IMR-90 (cell line): ENCODE results near the gene ECE2. TPM values are rescaled to one million over a fixed set of nuclear protein-coding genes. Genes with fewer than 3 reads are reported as not detected.

ENCODE experiments used
- ATAC-seq: fragments of 200-7000 bp; cut with Tn5 transposase; 2 replicates; pipeline ENCODE4 v1.9.1; 2020; ENCODE audit warnings: low read depth, mild to moderate bottlenecking, moderate library complexity
- BruUV-seq: library from RNA; stranded (reverse); fragments of 400-500 nt; replicated peaks from 2 replicates; lab custom pipeline; 2021; lab: Mats Ljungman, UMichigan
- CTCF ChIA-PET: fragments of 300-600 bp; formaldehyde crosslinking; extraction: SDS; loops from one replicate; lab custom pipeline; 2021; ENCODE audit warnings: antibody characterized with exemption; lab: Yijun Ruan, JAX
- POLR2A ChIA-PET: fragments of 300-600 bp; sonication (Branson Sonifier 250); formaldehyde crosslinking; loops from one replicate; lab custom pipeline; 2022; ENCODE audit warnings: antibody characterized with exemption; ENCODE audit not compliant: unreplicated experiment; lab: Charles Lee
- DNase-seq: peaks from one replicate; pipeline ENCODE4 v3.0.0; 2013
- H2AFZ ChIP-seq: replicated peaks from 2 replicates; pipeline ENCODE3; 2013; ENCODE audit warnings: low read length, mild to moderate bottlenecking; ENCODE audit not compliant: poor library complexity
- H2AK5ac ChIP-seq: 2 replicates; pipeline ENCODE4 v1.6.1; 2013; ENCODE audit warnings: low read depth, low read length, inconsistent platforms
- H2AK9ac ChIP-seq: replicated peaks from 2 replicates; pipeline ENCODE3; 2013; ENCODE audit warnings: mild to moderate bottlenecking, low read depth, low read length, moderate library complexity; ENCODE audit not compliant: poor library complexity
- H2BK120ac ChIP-seq: 2 replicates; pipeline ENCODE4 v1.6.1; 2013; ENCODE audit warnings: low read depth, low read length, inconsistent platforms
- H2BK15ac ChIP-seq: 3 replicates; pipeline ENCODE4 v1.6.1; 2013; ENCODE audit warnings: low read depth, low read length, inconsistent platforms
- H2BK20ac ChIP-seq: 2 replicates; pipeline ENCODE4 v1.6.1; 2013; ENCODE audit warnings: low read depth, mild to moderate bottlenecking, inconsistent platforms, low read length, moderate library complexity
- H2BK5ac ChIP-seq: 2 replicates; pipeline ENCODE4 v1.6.1; 2013; ENCODE audit warnings: mild to moderate bottlenecking, low read depth, low read length, inconsistent platforms; ENCODE audit not compliant: poor library complexity, severe bottlenecking
- H3K14ac ChIP-seq: replicated peaks from 2 replicates; pipeline ENCODE4 v1.6.1; 2013; ENCODE audit warnings: low read depth, low read length, inconsistent platforms
- H3K18ac ChIP-seq: 2 replicates; pipeline ENCODE4 v1.6.1; 2013; ENCODE audit warnings: low read depth, low read length, control low read depth
- H3K23ac ChIP-seq: 2 replicates; pipeline ENCODE4 v1.6.1; 2013; ENCODE audit warnings: low read depth, low read length, inconsistent platforms
- H3K27ac ChIP-seq: 2 replicates; pipeline ENCODE4 v1.5.1; 2013; ENCODE audit warnings: mild to moderate bottlenecking, control low read depth, low read length; ENCODE audit not compliant: insufficient read depth
- H3K27me3 ChIP-seq: 2 replicates; pipeline ENCODE4 v1.6.1; 2013; ENCODE audit warnings: low read length; ENCODE audit not compliant: control insufficient read depth, insufficient read depth
- H3K36me3 ChIP-seq: 2 replicates; pipeline ENCODE4 v1.6.1; 2013; ENCODE audit warnings: low read length, mixed read lengths; ENCODE audit not compliant: control insufficient read depth, insufficient read depth
- H3K4ac ChIP-seq: 2 replicates; pipeline ENCODE4 v1.6.1; 2013; ENCODE audit warnings: low read depth, low read length, inconsistent platforms
- H3K4me1 ChIP-seq: 2 replicates; pipeline ENCODE4 v1.6.1; 2013; ENCODE audit warnings: low read length, mixed read lengths; ENCODE audit not compliant: control insufficient read depth, insufficient read depth
- H3K4me2 ChIP-seq: 2 replicates; pipeline ENCODE4 v1.6.1; 2013; ENCODE audit warnings: low read depth, mild to moderate bottlenecking, control low read depth, low read length, moderate library complexity
- H3K4me3 ChIP-seq: 2 replicates; pipeline ENCODE4 v1.5.1; 2013; ENCODE audit warnings: low read depth, mild to moderate bottlenecking, control low read depth, low read length, moderate library complexity; ENCODE audit not compliant: insufficient read depth
- H3K56ac ChIP-seq: 2 replicates; pipeline ENCODE4 v1.6.1; 2013; ENCODE audit warnings: low read length, inconsistent platforms; ENCODE audit not compliant: insufficient read depth; ENCODE audit errors: extremely low read depth
- H3K79me1 ChIP-seq, 2 experiments: 2 replicates each; pipeline ENCODE4 v1.6.1; 2013; ENCODE audit warnings: low read length in 2 of 2, inconsistent platforms in 1 of 2, low read depth in 1 of 2
- H3K9ac ChIP-seq: 2 replicates; pipeline ENCODE4 v1.6.1; 2013; ENCODE audit warnings: low read depth, low read length, control low read depth
- H3K9me1 ChIP-seq: 2 replicates; pipeline ENCODE4 v1.6.1; 2013; ENCODE audit warnings: low read length, inconsistent platforms; ENCODE audit not compliant: insufficient read depth
- H3K9me3 ChIP-seq: 2 replicates; pipeline ENCODE4 v1.6.1; 2013; ENCODE audit warnings: low read length; ENCODE audit not compliant: control insufficient read depth, insufficient read depth
- H4K20me1 ChIP-seq: 2 replicates; pipeline ENCODE4 v1.6.1; 2013; ENCODE audit warnings: low read length, inconsistent platforms; ENCODE audit not compliant: insufficient read depth
- H4K5ac ChIP-seq: 2 replicates; pipeline ENCODE4 v1.6.1; 2013; ENCODE audit warnings: mild to moderate bottlenecking, low read depth, low read length, control low read depth
- H4K8ac ChIP-seq, 2 experiments: 2 replicates each; pipeline ENCODE4 v1.6.1; 2013; ENCODE audit warnings: low read depth in 2 of 2, low read length in 2 of 2, control low read depth in 1 of 2, inconsistent platforms in 1 of 2
- H4K91ac ChIP-seq: 2 replicates; pipeline ENCODE4 v1.6.1; 2013; ENCODE audit warnings: low read depth, low read length, inconsistent platforms; ENCODE audit not compliant: insufficient read depth
- BHLHE40 ChIP-seq: fragments of 150-350 bp; IDR thresholded peaks from 2 replicates; pipeline ENCODE4 v1.6.1; 2016; ENCODE audit warnings: mild to moderate bottlenecking, low read depth, low read length
- CEBPB ChIP-seq: IDR thresholded peaks from 2 replicates; pipeline ENCODE4 v1.6.1; 2012; ENCODE audit warnings: low read depth, low read length, improper control_type of control experiment
- CHD1 ChIP-seq: IDR thresholded peaks from 2 replicates; pipeline ENCODE4 v1.6.1; 2012; ENCODE audit warnings: low read depth, low read length, improper control_type of control experiment
- ELK1 ChIP-seq: fragments of 150-350 bp; IDR thresholded peaks from 2 replicates; pipeline ENCODE4 v1.6.1; 2016; ENCODE audit warnings: low read depth, mild to moderate bottlenecking, low read length, moderate library complexity, borderline replicate concordance
- MAFK ChIP-seq: IDR thresholded peaks from 2 replicates; pipeline ENCODE4 v1.6.1; 2012; ENCODE audit warnings: low read depth, low read length, improper control_type of control experiment
- MAZ ChIP-seq: IDR thresholded peaks from 2 replicates; pipeline ENCODE4 v1.6.1; 2012; ENCODE audit warnings: low read depth, mild to moderate bottlenecking, low read length, improper control_type of control experiment, moderate library complexity, borderline replicate concordance
- MXI1 ChIP-seq: IDR thresholded peaks from 2 replicates; pipeline ENCODE4 v1.6.1; 2012; ENCODE audit warnings: low read depth, mild to moderate bottlenecking, low read length, moderate library complexity, borderline replicate concordance
- NFE2L2 ChIP-seq: fragments of 150-350 bp; IDR thresholded peaks from 2 replicates; pipeline ENCODE4 v1.6.1; 2016; ENCODE audit warnings: low read depth, mild to moderate bottlenecking, low read length
- POLR2A ChIP-seq: IDR thresholded peaks from 2 replicates; pipeline ENCODE4 v1.6.1; 2012; ENCODE audit warnings: mild to moderate bottlenecking, low read depth, low read length
- RCOR1 ChIP-seq: IDR thresholded peaks from 2 replicates; pipeline ENCODE4 v1.6.1; 2012; ENCODE audit warnings: mild to moderate bottlenecking, low read length, improper control_type of control experiment; ENCODE audit not compliant: insufficient replicate concordance
- SMC3 ChIP-seq: fragments of 150-350 bp; IDR thresholded peaks from 2 replicates; pipeline ENCODE4 v1.6.1; 2016; ENCODE audit warnings: low read depth, mild to moderate bottlenecking, antibody characterized with exemption, low read length, moderate library complexity
- USF2 ChIP-seq: fragments of 150-350 bp; IDR thresholded peaks from 2 replicates; pipeline ENCODE4 v1.6.1; 2017; ENCODE audit warnings: mild to moderate bottlenecking, antibody characterized with exemption, low read length, low read depth
- WGBS, 2 experiments: methylation state at CpG; one replicate each; pipeline versions ENCODE4 v1.1.5 to v1.1.7; 2013; ENCODE audit warnings: missing lambda C conversion rate in 2 of 2; ENCODE audit not compliant: insufficient read length in 1 of 2; ENCODE audit errors: extremely low coverage in 2 of 2; 5-methylcytosine and 5-hydroxymethylcytosine counted together
- dilution Hi-C: fragments of 300-500 bp; cut with HindIII; formaldehyde crosslinking; loops from one replicate; pipeline ENCODE4 v1.14.3; 2018; ENCODE audit warnings: low sequenced_read_pairs; ENCODE audit not compliant: unreplicated experiment
- in situ Hi-C: fragments of 300-500 bp; cut with MboI; formaldehyde crosslinking; loops from 3 replicates; pipeline ENCODE4 v1.14.3; 2019; ENCODE audit warnings: low sequenced_read_pairs, inconsistent platforms, mixed read lengths
- intact Hi-C: fragments of 100-400 bp; cut with micrococcal nuclease; formaldehyde crosslinking; loops from 2 replicates; pipeline ENCODE4 v1.10.0; 2022
- polyA plus RNA-seq, 3 experiments: library from polyadenylated mRNA; depleted of rRNA; stranded (reverse); fragments of >200 nt; gene quantifications; 2 replicates each; pipeline ENCODE4 v1.2.3, GENCODE V29; 2012; ENCODE audit warnings: low replicate concordance in 1 of 3
- total RNA-seq: library from RNA; depleted of rRNA; stranded (reverse); fragments of >200 nt; gene quantifications from 2 replicates; pipeline ENCODE4 v1.2.3, GENCODE V29; 2012

Gene ECE2
- total and polyA plus RNA-seq, 2 of the 4 experiments (the other 2 are of a cell fraction), result not detected

- H3K14ac ChIP-seq, result no peak overlapping the region
- H3K27me3 ChIP-seq, result peaks cover 42% of the 10 kb centered on the region
- no peak for TF ChIP-seq CEBPB
- no peak for TF ChIP-seq RCOR1
- TF ChIP-seq MAZ, result no peak
- no peak for TF ChIP-seq USF2
- TF ChIP-seq SMC3, result no peak
- no peak for TF ChIP-seq CHD1
- no peak for TF ChIP-seq BHLHE40
- TF ChIP-seq NFE2L2, result no peak
- TF ChIP-seq MAFK, result no peak
- TF ChIP-seq POLR2A, result no peak
- no peak for TF ChIP-seq ELK1
- no peak for TF ChIP-seq MXI1
- no CpG with 5 or more reads among the region's 1 CpG for WGBS, 2 experiments
- no peak overlapping the region for H3K27ac ChIP-seq
- no peak overlapping the region for H3K56ac ChIP-seq
- no peak overlapping the region for H4K8ac ChIP-seq
- no peak overlapping the region for H4K5ac ChIP-seq
- ATAC-seq (no peak), DNase-seq (no peak)
- H2AK9ac ChIP-seq, result no peak overlapping the region
- no peak overlapping the region for H2AK5ac ChIP-seq
- no peaks in the 10 kb centered on the region for H3K4me1 ChIP-seq
- H3K18ac ChIP-seq, result no peak overlapping the region
- H3K9me3 ChIP-seq, result no peaks in the 10 kb centered on the region
- no peak overlapping the region for H2AFZ ChIP-seq
- H3K36me3 ChIP-seq, result no peaks in the 10 kb centered on the region
- CTCF ChIA-PET, result interaction anchor here (0.9 kb wide), 1 partner anchor 45 kb away, joined by 4 read pairs; no protein-coding TSS in a partner anchor
- no peak overlapping the region for H2BK20ac ChIP-seq
- H3K4ac ChIP-seq, result no peak overlapping the region
- in situ Hi-C loops (loop anchor here (25.0 kb wide), 1 partner anchor 810 kb away; no protein-coding TSS in a partner anchor), dilution Hi-C loops (no loop called here), intact Hi-C loops (no loop called here)
- H3K4me2 ChIP-seq, result no peak overlapping the region
- no peak overlapping the region for H2BK120ac ChIP-seq
- no peak overlapping the region for H4K91ac ChIP-seq
- POLR2A ChIA-PET, result no interaction called here
- no peak overlapping the region for H3K4me3 ChIP-seq
- no peak overlapping the region for H3K23ac ChIP-seq
- BruUV-seq, result no TSS peak
- no peak overlapping the region for H3K9ac ChIP-seq
- H3K9me1 ChIP-seq, result peaks cover 3% of the 10 kb centered on the region; the same call in 1 of the 2 replicates
- no peak overlapping the region for H2BK5ac ChIP-seq
- H4K20me1 ChIP-seq, result no peaks in the 10 kb centered on the region
- H3K79me1 ChIP-seq, result no peaks in the 10 kb centered on the region
- no peak overlapping the region for H2BK15ac ChIP-seq
Measured at GRCh38 chr3:184272269-184272668, 3.6 kb upstream of the ECE2 start.
